Naive thymus-derived CD4-positive, alpha-beta T cell (primary cell): ENCODE measurements around the gene CAMSAP1. TPM values are rescaled to one million over a fixed set of nuclear protein-coding genes. Genes with fewer than 3 reads are reported as not detected.

Source experiments
- ATAC-seq: fragments of 150-1000 bp; cut with Tn5 transposase; 2 replicates; pipeline ENCODE4 v1.10.0; 2021; ENCODE audit warnings: mild to moderate bottlenecking, moderate library complexity
- CTCF ChIA-PET: fragments of 350-600 bp; sonication (Branson Sonifier 250); formaldehyde crosslinking; loops from one replicate; lab custom pipeline; 2021; ENCODE audit warnings: antibody characterized with exemption; lab: Charles Lee
- POLR2A ChIA-PET: fragments of 350-600 bp; sonication (Branson Sonifier 250); formaldehyde crosslinking; loops from one replicate; lab custom pipeline; 2021; ENCODE audit warnings: antibody characterized with exemption, inconsistent platforms; lab: Charles Lee
- DNase-seq, 9 donors: peaks; one replicate each; pipeline versions ENCODE4 v3.0.0 to v3.0.0-alpha.2; 2020 to 2022; ENCODE audit warnings: mixed read lengths in 1 of 9
- H3K27ac ChIP-seq: one replicate; pipeline ENCODE4 v1.7.0; 2013; ENCODE audit warnings: mild to moderate bottlenecking, low read depth, low read length, moderate library complexity
- H3K27me3 ChIP-seq, 2 donors: one replicate each; pipeline ENCODE4 v1.7.0; 2013; ENCODE audit warnings: low read length in 2 of 2, mild to moderate bottlenecking in 2 of 2, moderate library complexity in 2 of 2; ENCODE audit not compliant: control insufficient read depth in 2 of 2, insufficient read depth in 2 of 2
- H3K36me3 ChIP-seq, 3 experiments: 1 replicate in 2 of 3; 2 replicates in 1 of 3; pipeline ENCODE4 v1.7.0; 2013; ENCODE audit warnings: low read length in 3 of 3, mild to moderate bottlenecking in 3 of 3, moderate library complexity in 1 of 3; ENCODE audit not compliant: insufficient read depth in 3 of 3, control insufficient read depth in 2 of 3
- H3K4me1 ChIP-seq, 2 donors: one replicate each; pipeline ENCODE4 v1.7.0; 2013; ENCODE audit warnings: low read length in 2 of 2, mild to moderate bottlenecking in 2 of 2, moderate library complexity in 1 of 2; ENCODE audit not compliant: control insufficient read depth in 2 of 2, insufficient read depth in 2 of 2
- H3K4me3 ChIP-seq: 2 replicates; pipeline ENCODE4 v1.7.0; 2013; ENCODE audit warnings: mild to moderate bottlenecking, low read length
- H3K9me3 ChIP-seq, 3 experiments: 1 replicate in 2 of 3; 2 replicates in 1 of 3; pipeline ENCODE4 v1.7.0; 2013; ENCODE audit warnings: low read length in 3 of 3; ENCODE audit not compliant: control insufficient read depth in 2 of 3
- H3K27ac Mint-ChIP-seq, 9 donors: one replicate each; pipeline ENCODE4 v1.8.0; 2020 to 2022; ENCODE audit warnings: mixed read lengths in 9 of 9, mild to moderate bottlenecking in 8 of 9, moderate library complexity in 5 of 9, inconsistent platforms in 2 of 9
- H3K27me3 Mint-ChIP-seq, 5 donors: one replicate each; pipeline ENCODE4 v1.8.0; 2021 to 2022; ENCODE audit warnings: mixed read lengths in 5 of 5, mild to moderate bottlenecking in 1 of 5
- H3K36me3 Mint-ChIP-seq, 5 donors: one replicate each; pipeline ENCODE4 v1.8.0; 2020 to 2022; ENCODE audit warnings: mixed read lengths in 5 of 5, mild to moderate bottlenecking in 3 of 5, inconsistent platforms in 1 of 5
- H3K4me1 Mint-ChIP-seq, 7 donors: one replicate each; pipeline ENCODE4 v1.8.0; 2020 to 2022; ENCODE audit warnings: mixed read lengths in 7 of 7, mild to moderate bottlenecking in 3 of 7, inconsistent platforms in 1 of 7
- H3K4me3 Mint-ChIP-seq, 10 donors: one replicate each; pipeline ENCODE4 v1.8.0; 2020 to 2022; ENCODE audit warnings: mild to moderate bottlenecking in 10 of 10, mixed read lengths in 10 of 10, moderate library complexity in 6 of 10, inconsistent platforms in 2 of 10
- H3K9me3 Mint-ChIP-seq, 11 donors: one replicate each; pipeline ENCODE4 v1.8.0; 2020 to 2022; ENCODE audit warnings: mixed read lengths in 11 of 11, mild to moderate bottlenecking in 4 of 11, inconsistent platforms in 1 of 11, moderate library complexity in 1 of 11
- intact Hi-C, 2 donors: fragments of 100-400 bp; cut with micrococcal nuclease; formaldehyde crosslinking; loops; one replicate each; pipeline ENCODE4 v1.15.1; 2023
- polyA plus RNA-seq, 2 donors: library from polyadenylated mRNA; unstranded; fragments of 300-500 nt; fragmentation: Illumina TruSeq; gene quantifications; one replicate each; pipeline ENCODE4 v1.2.3, GENCODE V29; 2021
- total RNA-seq, 6 experiments: library from RNA in 5 of 6; stranded (reverse) in 5 of 6; gene quantifications; 1 replicate in 5 of 6; 2 replicates in 1 of 6; pipeline ENCODE4 v1.2.3 and lab custom pipeline; 2021 to 2026

Gene CAMSAP1
- total and polyA plus RNA-seq, 7 experiments from 2014 or later: 0.65 to 34.3 (median 21.5) TPM

- Mint-ChIP-seq H3K27ac (no peak overlapping the region), H3K4me1 (peaks cover 0 to 21% (median 0%) of the 10 kb centered on the region in 7 donors), H3K9me3 (no peaks in the 10 kb centered on the region), H3K36me3 (peaks cover 3 to 21% (median 4%) of the 10 kb centered on the region in 5 donors), H3K4me3 (no peak overlapping the region), H3K27me3 (no peaks in the 10 kb centered on the region)
- Histone ChIP-seq H3K4me1 (peaks cover 0 to 3% of the 10 kb centered on the region in 2 donors), H3K27me3 (no peaks in the 10 kb centered on the region), H3K36me3 (peaks cover 0 to 15% (median 4%) of the 10 kb centered on the region in 3 experiments), H3K9me3 (no peaks in the 10 kb centered on the region), H3K27ac (no peak overlapping the region), H3K4me3 (no peak overlapping the region)
- no peak for DNase-seq
- ChIA-PET POLR2A (no interaction called here), CTCF (no interaction called here)
- intact Hi-C loops: no loop called here
- ATAC-seq: no peak
These were observed 20.1 kb upstream of the CAMSAP1 start for GRCh38 chr9:135927195-135928013.

GRCh38 chr9:135926402-135927194 lies 19.3 kb upstream of the CAMSAP1 start:
- H3K4me1 Mint-ChIP-seq: peaks cover 0 to 21% (median 0%) of the 10 kb centered on the region in 7 donors
- H3K27me3 ChIP-seq: no peaks in the 10 kb centered on the region
- intact Hi-C loops: no loop called here
- ChIA-PET POLR2A (no interaction called here), CTCF (no interaction called here)
- peaks cover 0 to 3% of the 10 kb centered on the region in 2 donors for H3K4me1 ChIP-seq
- ATAC-seq (peak; percentile 95), DNase-seq (peak in 1 of 9 donors; percentile 83)
- H3K4me3 Mint-ChIP-seq: peak overlapping the region in 1 of 10 donors; percentile 2
- no peaks in the 10 kb centered on the region for H3K27me3 Mint-ChIP-seq
- no peak overlapping the region for H3K4me3 ChIP-seq
- no peaks in the 10 kb centered on the region for H3K9me3 ChIP-seq
- peak overlapping the region in 1 of 9 donors; percentile 49 for H3K27ac Mint-ChIP-seq
- H3K36me3 Mint-ChIP-seq: peaks cover 0 to 17% (median 4%) of the 10 kb centered on the region in 5 donors
- H3K27ac ChIP-seq: no peak overlapping the region
- H3K9me3 Mint-ChIP-seq: no peaks in the 10 kb centered on the region
- H3K36me3 ChIP-seq: peaks cover 0 to 13% (median 4%) of the 10 kb centered on the region in 3 experiments

GRCh38 chr9:135925496-135926133 lies 18.3 kb upstream of the CAMSAP1 start:
- CTCF ChIA-PET: no interaction called here
- H3K4me3 Mint-ChIP-seq: no peak overlapping the region

DNA sequence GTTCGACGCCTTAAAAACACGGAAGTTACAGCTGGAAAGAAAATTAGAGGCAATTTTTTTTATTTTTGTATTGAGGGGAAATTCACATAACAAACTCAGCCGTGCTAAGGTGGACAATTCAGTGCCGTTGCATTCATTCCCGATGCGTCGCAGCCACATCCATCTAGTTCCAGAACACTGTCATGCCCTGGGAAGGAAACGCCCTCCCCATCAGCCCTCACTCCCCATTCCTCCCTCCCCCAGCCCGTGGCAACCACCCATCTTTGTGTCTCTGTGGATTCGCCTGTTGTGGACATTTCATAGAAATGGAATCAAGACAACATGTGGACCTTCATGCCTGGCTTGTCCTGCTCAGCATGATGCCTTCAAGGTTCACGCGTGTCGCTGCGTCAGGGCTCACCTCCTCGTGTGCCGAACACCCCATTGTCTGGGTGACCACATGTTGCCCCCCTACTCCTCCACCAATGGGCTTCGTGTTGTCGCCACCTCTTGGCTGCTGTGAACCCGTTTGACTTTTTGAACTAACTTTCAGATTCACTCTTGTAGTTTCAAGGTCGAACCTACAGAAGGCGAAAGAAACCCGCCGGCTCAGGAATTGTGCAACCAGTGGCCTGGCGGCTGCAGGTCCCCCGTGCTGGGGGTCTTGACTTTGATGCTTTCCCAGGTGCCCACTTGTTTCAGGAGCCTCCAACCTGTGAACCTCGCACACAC lies 17.4 kb upstream of the CAMSAP1 start:
- no peaks in the 10 kb centered on the region for H3K36me3 ChIP-seq
- ATAC-seq: no peak
- CTCF ChIA-PET: no interaction called here
- Mint-ChIP-seq H3K9me3 (no peaks in the 10 kb centered on the region), H3K4me3 (no peak overlapping the region), H3K36me3 (peaks cover 0 to 5% (median 0%) of the 10 kb centered on the region in 5 donors), H3K27ac (peak overlapping the region in 1 of 9 donors; percentile 76), H3K4me1 (peaks cover 0 to 21% (median 0%) of the 10 kb centered on the region in 7 donors), H3K27me3 (no peaks in the 10 kb centered on the region)
- no peaks in the 10 kb centered on the region for H3K27me3 ChIP-seq
- POLR2A ChIA-PET: no interaction called here
- intact Hi-C loops: no loop called here
- H3K9me3 ChIP-seq: peaks cover 0 to 4% (median 0%) of the 10 kb centered on the region in 3 experiments
- DNase-seq: no peak
- H3K4me3 ChIP-seq: no peak overlapping the region
- no peak overlapping the region for H3K27ac ChIP-seq
- H3K4me1 ChIP-seq: peaks cover 0 to 3% of the 10 kb centered on the region in 2 donors

More at GRCh38 chr9:135925496-135926133, 18.3 kb upstream of the CAMSAP1 start:
- intact Hi-C loops: no loop called here
- no peaks in the 10 kb centered on the region for H3K9me3 ChIP-seq
- ATAC-seq (no peak), DNase-seq (peak in 1 of 9 donors; percentile 80)
- no peaks in the 10 kb centered on the region for H3K27me3 ChIP-seq
- POLR2A ChIA-PET: no interaction called here
- no peak overlapping the region for H3K27ac ChIP-seq
- H3K36me3 Mint-ChIP-seq: peaks cover 0 to 7% (median 0%) of the 10 kb centered on the region in 5 donors
- H3K9me3 Mint-ChIP-seq: no peaks in the 10 kb centered on the region
- H3K4me1 Mint-ChIP-seq: peaks cover 0 to 21% (median 0%) of the 10 kb centered on the region in 7 donors
- H3K36me3 ChIP-seq: peaks cover 0 to 4% (median 4%) of the 10 kb centered on the region in 3 experiments
- H3K27ac Mint-ChIP-seq: peak overlapping the region in 2 of 9 donors; percentile 56 to 76
- peaks cover 0 to 3% of the 10 kb centered on the region in 2 donors for H3K4me1 ChIP-seq
- H3K4me3 ChIP-seq: no peak overlapping the region
- H3K27me3 Mint-ChIP-seq: no peaks in the 10 kb centered on the region

- Histone ChIP-seq H3K36me3 (no peaks in the 10 kb centered on the region), H3K27me3 (no peaks in the 10 kb centered on the region), H3K4me3 (no peak overlapping the region), H3K27ac (no peak overlapping the region), H3K4me1 (peaks cover 0 to 3% of the 10 kb centered on the region in 2 donors), H3K9me3 (peaks cover 0 to 17% (median 0%) of the 10 kb centered on the region in 3 experiments)
- ChIA-PET CTCF (no interaction called here), POLR2A (no interaction called here)
- peaks cover 0 to 9% (median 5%) of the 10 kb centered on the region in 5 donors for H3K36me3 Mint-ChIP-seq
- peaks cover 0 to 9% (median 6%) of the 10 kb centered on the region in 11 donors for H3K9me3 Mint-ChIP-seq
- H3K4me1 Mint-ChIP-seq: peaks cover 0 to 21% (median 0%) of the 10 kb centered on the region in 7 donors
- intact Hi-C loops: no loop called here
- no peaks in the 10 kb centered on the region for H3K27me3 Mint-ChIP-seq
- DNase-seq (no peak), ATAC-seq (no peak)
- no peak overlapping the region for H3K4me3 Mint-ChIP-seq
- no peak overlapping the region for H3K27ac Mint-ChIP-seq
These were observed 16.2 kb upstream of the CAMSAP1 start for GRCh38 chr9:135923508-135923907.
